ENCODE measurements around the gene MYO7B. TPM values are rescaled to one million over a fixed set of nuclear protein-coding genes. Genes with fewer than 3 reads are reported as not detected.

Gene MYO7B
- total RNA-seq, 2 experiments from 2014 or later = 3.3 TPM; not detected in 1

- Histone ChIP-seq H3K27ac (ENCODE audit: low read depth, low read length, poor library complexity, severe bottlenecking) (no peak overlapping the region), H3K9me3 (ENCODE audit: low read length) (no peaks in the 10 kb centered on the region), H3K4me3 (ENCODE audit: low read depth, low read length, poor library complexity, severe bottlenecking) (no peak overlapping the region), H2AFZ (ENCODE audit: low read length) (no peak overlapping the region), H3K36me3 (ENCODE audit: insufficient read depth, low read length) (no peaks in the 10 kb centered on the region), H4K20me1 (ENCODE audit: insufficient read depth, low read length) (no peaks in the 10 kb centered on the region), H3K4me1 (ENCODE audit: insufficient read depth, low read length, poor library complexity, severe bottlenecking) (peaks cover 11% of the 10 kb centered on the region), H3K79me2 (ENCODE audit: insufficient read depth, low read depth, low read length) (no peaks in the 10 kb centered on the region), H3K9me2 (ENCODE audit: insufficient read depth, low read length) (no peaks in the 10 kb centered on the region), H3K4me2 (ENCODE audit: low read length) (no peak overlapping the region)
- ChIA-PET CTCF (ENCODE audit: unreplicated experiment) (interaction anchor here (0.9 kb wide), 2 partner anchors 11 to 46 kb away, joined by 3 to 7 read pairs; no protein-coding TSS in a partner anchor), POLR2A (interaction anchor here (0.6 to 1.4 kb wide), 2 partner anchors 62 to 121 kb away, joined by 3 read pairs; no protein-coding TSS in a partner anchor)
- BruUV-seq (replicated peaks) = no TSS peak
- no peak for DNase-seq (ENCODE audit: low spot score)
- no peak for TF ChIP-seq EZH2phosphoT487 (IDR thresholded peaks at IDR 0.05; ENCODE audit: borderline replicate concordance, low read depth, low read length)
- no peak for TF ChIP-seq CTCF (conservative IDR thresholded peaks at IDR 0.05; ENCODE audit: low read length)
- intact Hi-C loops (cut with micrococcal nuclease; ENCODE audit: unreplicated experiment) = no loop called here
These were observed 101.8 kb downstream of the MYO7B start for GRCh38 chr2:127637236-127637630.

- no peak for DNase-seq (ENCODE audit: low spot score)
- Histone ChIP-seq H3K9me3 (ENCODE audit: low read length) (no peaks in the 10 kb centered on the region), H3K27ac (ENCODE audit: low read depth, low read length, poor library complexity, severe bottlenecking) (no peak overlapping the region), H4K20me1 (ENCODE audit: insufficient read depth, low read length) (no peaks in the 10 kb centered on the region), H3K4me1 (ENCODE audit: insufficient read depth, low read length, poor library complexity, severe bottlenecking) (peaks cover 11% of the 10 kb centered on the region), H3K9me2 (ENCODE audit: insufficient read depth, low read length) (no peaks in the 10 kb centered on the region), H3K36me3 (ENCODE audit: insufficient read depth, low read length) (no peaks in the 10 kb centered on the region), H3K79me2 (ENCODE audit: insufficient read depth, low read depth, low read length) (no peaks in the 10 kb centered on the region), H2AFZ (ENCODE audit: low read length) (no peak overlapping the region), H3K4me3 (ENCODE audit: low read depth, low read length, poor library complexity, severe bottlenecking) (no peak overlapping the region), H3K4me2 (ENCODE audit: low read length) (no peak overlapping the region)
- TF ChIP-seq CTCF (conservative IDR thresholded peaks at IDR 0.05; ENCODE audit: low read length) (no peak), EZH2phosphoT487 (IDR thresholded peaks at IDR 0.05; ENCODE audit: borderline replicate concordance, low read depth, low read length) (no peak)
- ChIA-PET CTCF (ENCODE audit: unreplicated experiment) (interaction anchor here (0.9 to 1.0 kb wide), 2 partner anchors 11 to 22 kb away, joined by 3 read pairs; no protein-coding TSS in a partner anchor), POLR2A (interaction anchor here (0.6 kb wide), 1 partner anchor 30 kb away, joined by 3 read pairs; no protein-coding TSS in a partner anchor)
- no TSS peak for BruUV-seq (replicated peaks)
- intact Hi-C loops (cut with micrococcal nuclease; ENCODE audit: unreplicated experiment) = no loop called here
These were observed 102.3 kb downstream of the MYO7B start for GRCh38 chr2:127637725-127638252.
